Thoracic aorta (tissue), 2 donors: ENCODE measurements around the gene EFR3B. TPM values are rescaled to one million over a fixed set of nuclear protein-coding genes. Genes with fewer than 3 reads are reported as not detected.
A peak's percentile ranks its signal among the peaks of the same experiment; 100 is the strongest.

ENCODE experiments used
- ATAC-seq: fragments of 150-250 bp; one replicate; pipeline ENCODE4 v1.8.0; 2017; ENCODE audit warnings: low read depth; ENCODE audit not compliant: insufficient number of reproducible peaks, low FRiP score
- DNase-seq: peaks from one replicate; pipeline ENCODE4 v3.0.0-alpha.2; 2020; ENCODE audit warnings: low spot score
- H3K27ac ChIP-seq, 2 donors: fragments of 200-600 bp; sonication (generic); 1 replicate in 1 of 2; 2 replicates in 1 of 2; pipeline ENCODE4 v1.5.1; 2016; ENCODE audit warnings: mild to moderate bottlenecking in 2 of 2, moderate library complexity in 2 of 2
- H3K27me3 ChIP-seq: fragments of 200-600 bp; sonication (generic); replicated peaks from 2 replicates; pipeline ENCODE4 v1.6.0; 2016; ENCODE audit warnings: mild to moderate bottlenecking; ENCODE audit not compliant: insufficient read depth
- H3K36me3 ChIP-seq: fragments of 200-600 bp; sonication (generic); one replicate; pipeline ENCODE4 v1.5.1; 2016
- H3K4me1 ChIP-seq, 2 donors: fragments of 200-600 bp; sonication (generic); 1 replicate in 1 of 2; 2 replicates in 1 of 2; pipeline versions ENCODE4 v1.5.1 to v1.6.0; 2016; ENCODE audit warnings: low read depth in 2 of 2, mild to moderate bottlenecking in 1 of 2; ENCODE audit not compliant: control insufficient read depth in 1 of 2
- H3K4me3 ChIP-seq: fragments of 200-600 bp; sonication (generic); 2 replicates; pipeline ENCODE4 v1.5.1; 2016; ENCODE audit warnings: mild to moderate bottlenecking
- H3K9me3 ChIP-seq: fragments of 200-600 bp; sonication (generic); 2 replicates; pipeline ENCODE4 v1.5.1; 2016
- CTCF ChIP-seq: fragments of 200-600 bp; sonication (generic); IDR thresholded peaks from one replicate; pipeline ENCODE4 v1.5.1; 2019; ENCODE audit warnings: antibody characterized with exemption
- total RNA-seq, 2 donors: library from RNA; depleted of rRNA; stranded (reverse); fragments of >200 nt; gene quantifications; one replicate each; pipeline versions ENCODE4 v1.1.0 to v1.2.3, GENCODE V29; 2016

EFR3B gene
- total RNA-seq, 2 donors from 2014 or later: 0.81 to 1.4 TPM

GRCh38 chr2:25201265-25201664 is 159.4 kb downstream of the EFR3B start:
- Histone ChIP-seq H3K27ac (no peak overlapping the region), H3K4me3 (no peak overlapping the region), H3K4me1 (peaks cover 0 to 3% of the 10 kb centered on the region in 2 donors), H3K9me3 (no peaks in the 10 kb centered on the region), H3K36me3 (no peaks in the 10 kb centered on the region), H3K27me3 (no peaks in the 10 kb centered on the region)
- TF ChIP-seq CTCF: no peak
- no peak for ATAC-seq
- no peak for DNase-seq

GRCh38 chr2:25201794-25202193 is 159.9 kb downstream of the EFR3B start:
- TF ChIP-seq CTCF: no peak
- ATAC-seq (no peak), DNase-seq (no peak)

GRCh38 chr2:25202275-25202674 is 160.4 kb downstream of the EFR3B start:
- H3K27ac ChIP-seq: no peak overlapping the region
- no peak overlapping the region for H3K4me3 ChIP-seq
- DNase-seq (no peak), ATAC-seq (no peak)
- H3K27me3 ChIP-seq: no peaks in the 10 kb centered on the region
- H3K4me1 ChIP-seq: peaks cover 0 to 3% of the 10 kb centered on the region in 2 donors
- H3K36me3 ChIP-seq: no peaks in the 10 kb centered on the region
- TF ChIP-seq CTCF: no peak
- no peaks in the 10 kb centered on the region for H3K9me3 ChIP-seq

More at GRCh38 chr2:25201794-25202193, 159.9 kb downstream of the EFR3B start:
- Histone ChIP-seq H3K9me3 (no peaks in the 10 kb centered on the region), H3K36me3 (no peaks in the 10 kb centered on the region), H3K4me3 (no peak overlapping the region), H3K4me1 (peaks cover 0 to 3% of the 10 kb centered on the region in 2 donors), H3K27ac (no peak overlapping the region), H3K27me3 (no peaks in the 10 kb centered on the region)

GRCh38 chr2:25204190-25204838 is 162.4 kb downstream of the EFR3B start:
- no peak for ATAC-seq
- H3K27me3 ChIP-seq: no peaks in the 10 kb centered on the region
- no peak overlapping the region for H3K27ac ChIP-seq
- no peak for DNase-seq
- H3K36me3 ChIP-seq: no peaks in the 10 kb centered on the region
- H3K4me1 ChIP-seq: peaks cover 0 to 3% of the 10 kb centered on the region in 2 donors
- no peak for TF ChIP-seq CTCF
- H3K9me3 ChIP-seq: no peaks in the 10 kb centered on the region
- peak overlapping the region; percentile 68 for H3K4me3 ChIP-seq

- Histone ChIP-seq H3K27ac (no peak overlapping the region), H3K9me3 (no peaks in the 10 kb centered on the region), H3K27me3 (no peaks in the 10 kb centered on the region), H3K4me1 (peaks cover 0 to 3% of the 10 kb centered on the region in 2 donors), H3K36me3 (no peaks in the 10 kb centered on the region), H3K4me3 (no peak overlapping the region)
- no peak for TF ChIP-seq CTCF
- DNase-seq (no peak), ATAC-seq (no peak)
These were observed 165.2 kb downstream of the EFR3B start for GRCh38 chr2:25207078-25207545.

Other genes with a start within 250 kb of the EFR3B start
- 1 to 10 TPM; 5.4 to 9.7 TPM for gene PTRHD1, start 248.7 kb upstream of the EFR3B start, total RNA-seq
- 1 to 10 TPM; 2.5 to 9.2 TPM for gene CENPO, start 248.7 kb upstream of the EFR3B start, total RNA-seq
- gene ADCY3, start 121.8 kb upstream of the EFR3B start, total RNA-seq: 10 to 100 TPM; 51.9 to 78.9 TPM
- gene DNAJC27, start 70.1 kb upstream of the EFR3B start, total RNA-seq: 10 to 100 TPM; 15.0 to 27.2 TPM
- 1 to 10 TPM; 1.2 to 5.7 TPM for gene POMC, start 126.5 kb downstream of the EFR3B start, total RNA-seq